H9 (cell line): ENCODE results near the gene POLN. TPM values are rescaled to one million over a fixed set of nuclear protein-coding genes. Genes with fewer than 3 reads are reported as not detected.

Experiments
- DNase-seq: peaks from one replicate; pipeline ENCODE4 v3.0.0-alpha.2; 2017
- H2AFZ ChIP-seq: one replicate; pipeline ENCODE4 v1.6.1; 2013; ENCODE audit warnings: mild to moderate bottlenecking, low read length, control low read depth, moderate library complexity
- H2AK5ac ChIP-seq: 2 replicates; pipeline ENCODE4 v1.6.1; 2013; ENCODE audit warnings: low read length, control low read depth, mixed read lengths; ENCODE audit not compliant: insufficient read length
- H2BK120ac ChIP-seq: one replicate; pipeline ENCODE4 v1.6.1; 2013; ENCODE audit warnings: low read depth, mild to moderate bottlenecking, low read length, control low read depth, inconsistent platforms; ENCODE audit not compliant: poor library complexity, severe bottlenecking
- H2BK12ac ChIP-seq: 2 replicates; pipeline ENCODE4 v1.6.1; 2013; ENCODE audit warnings: low read length, control low read depth, mixed read lengths, low read depth; ENCODE audit not compliant: insufficient read length
- H2BK15ac ChIP-seq: 2 replicates; pipeline ENCODE4 v1.6.1; 2013; ENCODE audit warnings: low read depth, low read length, control low read depth
- H2BK20ac ChIP-seq: one replicate; pipeline ENCODE4 v1.6.1; 2013; ENCODE audit warnings: low read depth, mild to moderate bottlenecking, low read length, control low read depth, inconsistent platforms; ENCODE audit not compliant: poor library complexity, severe bottlenecking
- H2BK5ac ChIP-seq: 2 replicates; pipeline ENCODE4 v1.6.1; 2013; ENCODE audit warnings: low read length, control low read depth, mixed read lengths; ENCODE audit not compliant: insufficient read length
- H3K14ac ChIP-seq: 2 replicates; pipeline ENCODE4 v1.6.1; 2013; ENCODE audit warnings: low read length, control low read depth; ENCODE audit not compliant: insufficient read depth
- H3K18ac ChIP-seq: 2 replicates; pipeline ENCODE4 v1.6.1; 2013; ENCODE audit warnings: low read depth, mild to moderate bottlenecking, mixed read lengths, low read length, control low read depth; ENCODE audit not compliant: insufficient read length
- H3K23ac ChIP-seq: 2 replicates; pipeline ENCODE4 v1.6.1; 2013; ENCODE audit warnings: low read length, control low read depth, mixed read lengths, low read depth; ENCODE audit not compliant: insufficient read length
- H3K23me2 ChIP-seq: 2 replicates; pipeline ENCODE4 v1.6.1; 2013; ENCODE audit warnings: low read depth, mild to moderate bottlenecking, mixed read lengths, low read length, control low read depth; ENCODE audit not compliant: insufficient read length, poor library complexity, severe bottlenecking
- H3K27ac ChIP-seq: 2 replicates; pipeline ENCODE4 v1.5.1; 2013; ENCODE audit warnings: low read length, control low read depth, mixed read lengths, low read depth; ENCODE audit not compliant: insufficient read length
- H3K27me3 ChIP-seq: 2 replicates; pipeline ENCODE4 v1.6.1; 2013; ENCODE audit warnings: low read length, control low read depth, inconsistent platforms; ENCODE audit not compliant: insufficient read depth
- H3K4ac ChIP-seq: 2 replicates; pipeline ENCODE4 v1.6.1; 2013; ENCODE audit warnings: low read depth, mild to moderate bottlenecking, control low read depth, inconsistent platforms, low read length, moderate library complexity
- H3K4me1 ChIP-seq: 2 replicates; pipeline ENCODE4 v1.6.1; 2013; ENCODE audit warnings: low read length, control low read depth, inconsistent platforms; ENCODE audit not compliant: insufficient read depth
- H3K4me2 ChIP-seq: 2 replicates; pipeline ENCODE4 v1.6.1; 2013; ENCODE audit warnings: low read length, control low read depth, mixed read lengths; ENCODE audit not compliant: insufficient read length, insufficient read depth
- H3K56ac ChIP-seq: 2 replicates; pipeline ENCODE4 v1.6.1; 2013; ENCODE audit warnings: low read depth, mild to moderate bottlenecking, mixed read lengths, low read length, control low read depth; ENCODE audit not compliant: insufficient read length
- H3K79me1 ChIP-seq: 2 replicates; pipeline ENCODE4 v1.6.1; 2013; ENCODE audit warnings: low read depth, mild to moderate bottlenecking, moderate library complexity, low read length, control low read depth, inconsistent platforms; ENCODE audit not compliant: insufficient read depth, poor library complexity, severe bottlenecking
- H3K79me2 ChIP-seq: 2 replicates; pipeline ENCODE4 v1.6.1; 2013; ENCODE audit warnings: low read length, control low read depth, inconsistent platforms; ENCODE audit not compliant: insufficient read depth
- H3K9ac ChIP-seq: 2 replicates; pipeline ENCODE4 v1.6.1; 2013; ENCODE audit warnings: low read length, control low read depth, mixed read lengths; ENCODE audit not compliant: insufficient read length; ENCODE audit errors: extremely low read depth
- H3K9me3 ChIP-seq: one replicate; pipeline ENCODE4 v1.6.1; 2013; ENCODE audit warnings: low read depth, low read length, inconsistent platforms; ENCODE audit not compliant: control insufficient read depth
- H3T11ph ChIP-seq: one replicate; pipeline ENCODE4 v1.6.1; 2013; ENCODE audit warnings: mild to moderate bottlenecking, low read length, control low read depth, inconsistent platforms
- H4K20me1 ChIP-seq: one replicate; pipeline ENCODE4 v1.6.1; 2013; ENCODE audit not compliant: control insufficient read depth, insufficient read length, insufficient read depth
- H4K5ac ChIP-seq: 2 replicates; pipeline ENCODE4 v1.6.1; 2013; ENCODE audit warnings: low read depth, mild to moderate bottlenecking, mixed read lengths, low read length, control low read depth; ENCODE audit not compliant: insufficient read length
- H4K8ac ChIP-seq: replicated peaks from 2 replicates; pipeline ENCODE4 v1.6.1; 2013; ENCODE audit warnings: low read length, control low read depth, mixed read lengths, low read depth; ENCODE audit not compliant: insufficient read length
- H4K91ac ChIP-seq: 2 replicates; pipeline ENCODE4 v1.6.1; 2013; ENCODE audit warnings: low read depth, mild to moderate bottlenecking, moderate library complexity, mixed read lengths, low read length, control low read depth; ENCODE audit not compliant: insufficient read length
- H3K27ac Mint-ChIP-seq, 3 experiments: 2 replicates in 2 of 3; 3 replicates in 1 of 3; pipeline ENCODE4 v1.8.0; 2020 to 2021; ENCODE audit warnings: mixed read lengths in 3 of 3, mild to moderate bottlenecking in 1 of 3, moderate library complexity in 1 of 3
- H3K27me3 Mint-ChIP-seq: 2 replicates; pipeline ENCODE4 v1.8.0; 2021; ENCODE audit warnings: low read depth, mild to moderate bottlenecking, moderate library complexity, mixed read lengths
- H3K36me3 Mint-ChIP-seq, 3 experiments: 2 replicates in 2 of 3; 3 replicates in 1 of 3; pipeline ENCODE4 v1.8.0; 2020 to 2021; ENCODE audit warnings: low read depth in 3 of 3, mixed read lengths in 3 of 3; ENCODE audit not compliant: insufficient read depth in 1 of 3
- H3K4me1 Mint-ChIP-seq, 2 experiments: 2 replicates each; pipeline ENCODE4 v1.8.0; 2020; ENCODE audit warnings: mixed read lengths in 2 of 2
- H3K4me3 Mint-ChIP-seq, 2 experiments: 2 replicates in 1 of 2; 3 replicates in 1 of 2; pipeline ENCODE4 v1.8.0; 2020 to 2021; ENCODE audit warnings: mild to moderate bottlenecking in 2 of 2, mixed read lengths in 2 of 2, moderate library complexity in 1 of 2
- H3K9me3 Mint-ChIP-seq, 2 experiments: 2 replicates in 1 of 2; 3 replicates in 1 of 2; pipeline ENCODE4 v1.8.0; 2020; ENCODE audit warnings: mild to moderate bottlenecking in 2 of 2, mixed read lengths in 2 of 2, moderate library complexity in 1 of 2
- CTCF ChIP-seq: fragments of 200-600 bp; sonication (generic); conservative IDR thresholded peaks from 3 replicates; pipeline ENCODE4 v1.8.0; 2021; ENCODE audit warnings: antibody characterized with exemption, mild to moderate bottlenecking
- WGBS: extraction: QIAGEN DNeasy Blood & Tissue Kit; methylation state at CpG from one replicate; pipeline ENCODE4 v1.1.7; 2013; ENCODE audit warnings: missing lambda C conversion rate, low lambda C conversion rate, mixed read lengths; ENCODE audit not compliant: insufficient read length; ENCODE audit errors: extremely low coverage; 5-methylcytosine and 5-hydroxymethylcytosine counted together
- total RNA-seq: library from RNA; stranded (reverse); gene quantifications from 2 replicates; pipeline ENCODE4 v1.2.1, GENCODE V29; 2021

The POLN gene
- total RNA-seq, 1 experiment from 2014 or later, result 0.74 TPM

GRCh38 chr4:2092669-2093053, 149.3 kb downstream of the POLN start:
- no peak for DNase-seq
- H3K4me1 ChIP-seq, result no peaks in the 10 kb centered on the region
- no peaks in the 10 kb centered on the region for H3K4me1 Mint-ChIP-seq
- no peak overlapping the region for H4K8ac ChIP-seq
- H3K36me3 Mint-ChIP-seq, result peaks cover 2 to 4% (median 4%) of the 10 kb centered on the region in 3 experiments; a peak in 5 of 7 replicates
- H3K23me2 ChIP-seq, result no peaks in the 10 kb centered on the region
- no peak for TF ChIP-seq CTCF
- no peak overlapping the region for H2BK20ac ChIP-seq
- no peak overlapping the region for H3K23ac ChIP-seq
- H3K27ac ChIP-seq, result no peak overlapping the region
- no peak overlapping the region for H2BK12ac ChIP-seq
- no peaks in the 10 kb centered on the region for H4K20me1 ChIP-seq
- H3K4me2 ChIP-seq, result no peak overlapping the region
- H3K56ac ChIP-seq, result no peak overlapping the region
- no peak overlapping the region for H2BK15ac ChIP-seq
- H3K9me3 Mint-ChIP-seq, result peaks cover 11 to 12% of the 10 kb centered on the region in 2 experiments
- no peaks in the 10 kb centered on the region for H3K79me2 ChIP-seq
- H3K4me3 Mint-ChIP-seq, result no peak overlapping the region
- no peak overlapping the region for H3T11ph ChIP-seq
- no peak overlapping the region for H3K27ac Mint-ChIP-seq
- H3K27me3 Mint-ChIP-seq, result peaks cover 26% of the 10 kb centered on the region
- no peak overlapping the region for H2AFZ ChIP-seq
- no peak overlapping the region for H3K14ac ChIP-seq
- H3K27me3 ChIP-seq, result no peaks in the 10 kb centered on the region
- H3K9me3 ChIP-seq, result no peaks in the 10 kb centered on the region
- no peak overlapping the region for H3K9ac ChIP-seq
- H3K4ac ChIP-seq, result no peak overlapping the region
- H4K91ac ChIP-seq, result no peak overlapping the region
- no peaks in the 10 kb centered on the region for H3K79me1 ChIP-seq
- H2AK5ac ChIP-seq, result no peak overlapping the region
- H2BK5ac ChIP-seq, result no peak overlapping the region
- H2BK120ac ChIP-seq, result no peak overlapping the region
- H3K18ac ChIP-seq, result no peak overlapping the region
- WGBS, result no CpG with 5 or more reads among the region's 6 CpGs
- no peak overlapping the region for H4K5ac ChIP-seq
